AG10803 (cell line): ENCODE measurements around the gene EPS8L2.

ENCODE experiments used
- DNase-seq: peaks from one replicate; pipeline ENCODE4 v3.0.0; 2010; ENCODE audit warnings: low read depth
- H3K4me3 ChIP-seq: 2 replicates; pipeline ENCODE4 v1.5.1; 2011; ENCODE audit warnings: mild to moderate bottlenecking, low read length, control low read depth
- TF ChIP-seq, protein P1 (sequence below): conservative IDR thresholded peaks from 2 replicates; pipeline ENCODE4 v1.5.1; 2011; ENCODE audit warnings: mild to moderate bottlenecking, low read length, control low read depth, inconsistent platforms

Gene EPS8L2

DNA sequence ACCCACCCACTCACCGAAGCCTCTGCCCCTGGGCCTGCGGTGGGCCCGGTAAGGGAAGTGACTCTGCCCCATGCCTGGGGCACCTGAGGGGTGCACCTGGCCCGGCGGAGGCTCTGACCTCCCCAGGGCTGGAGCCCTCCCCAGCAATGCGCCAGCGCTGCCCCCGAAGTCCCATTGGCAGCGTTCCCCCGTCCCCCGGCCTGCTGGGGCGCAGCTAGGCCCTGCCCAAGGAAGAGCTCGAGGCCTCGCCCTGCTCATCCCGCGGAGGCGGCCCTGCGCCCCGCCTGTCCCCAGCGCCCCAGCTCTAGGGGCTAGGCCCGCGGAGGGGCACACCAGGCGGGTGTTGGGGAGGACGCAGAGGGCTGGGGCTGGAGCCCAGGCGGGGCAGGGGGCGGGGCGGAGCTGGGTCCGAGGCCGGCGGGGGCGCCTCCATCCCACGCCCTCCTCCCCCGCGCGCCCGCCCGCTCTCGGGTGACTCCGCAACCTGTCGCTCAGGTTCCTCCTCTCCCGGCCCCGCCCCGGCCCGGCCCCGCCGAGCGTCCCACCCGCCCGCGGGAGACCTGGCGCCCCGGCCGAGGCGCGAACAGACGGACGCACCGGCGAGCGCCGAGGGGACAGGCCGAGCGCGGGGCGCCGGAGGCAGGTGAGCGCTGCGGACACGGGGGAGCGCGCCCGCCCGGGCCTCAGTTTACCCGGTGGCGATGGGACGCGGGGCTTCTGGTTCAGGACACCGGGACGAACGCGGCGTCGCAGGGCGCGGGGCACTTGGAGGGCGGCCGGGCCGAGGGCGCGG is at the start of gene EPS8L2:
Gene EPS8L2, plus strand, starts transcription at position 586 of the 793 bp plus-strand sequence. CDS start 3,177 bp downstream, outside the sequence.
- DNase-seq, result no peak
- peak within 1 kb of the TSS; percentile 89 for H3K4me3 ChIP-seq
- TF ChIP-seq, protein P1, sequence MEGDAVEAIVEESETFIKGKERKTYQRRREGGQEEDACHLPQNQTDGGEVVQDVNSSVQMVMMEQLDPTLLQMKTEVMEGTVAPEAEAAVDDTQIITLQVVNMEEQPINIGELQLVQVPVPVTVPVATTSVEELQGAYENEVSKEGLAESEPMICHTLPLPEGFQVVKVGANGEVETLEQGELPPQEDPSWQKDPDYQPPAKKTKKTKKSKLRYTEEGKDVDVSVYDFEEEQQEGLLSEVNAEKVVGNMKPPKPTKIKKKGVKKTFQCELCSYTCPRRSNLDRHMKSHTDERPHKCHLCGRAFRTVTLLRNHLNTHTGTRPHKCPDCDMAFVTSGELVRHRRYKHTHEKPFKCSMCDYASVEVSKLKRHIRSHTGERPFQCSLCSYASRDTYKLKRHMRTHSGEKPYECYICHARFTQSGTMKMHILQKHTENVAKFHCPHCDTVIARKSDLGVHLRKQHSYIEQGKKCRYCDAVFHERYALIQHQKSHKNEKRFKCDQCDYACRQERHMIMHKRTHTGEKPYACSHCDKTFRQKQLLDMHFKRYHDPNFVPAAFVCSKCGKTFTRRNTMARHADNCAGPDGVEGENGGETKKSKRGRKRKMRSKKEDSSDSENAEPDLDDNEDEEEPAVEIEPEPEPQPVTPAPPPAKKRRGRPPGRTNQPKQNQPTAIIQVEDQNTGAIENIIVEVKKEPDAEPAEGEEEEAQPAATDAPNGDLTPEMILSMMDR, result no peak

DNA sequence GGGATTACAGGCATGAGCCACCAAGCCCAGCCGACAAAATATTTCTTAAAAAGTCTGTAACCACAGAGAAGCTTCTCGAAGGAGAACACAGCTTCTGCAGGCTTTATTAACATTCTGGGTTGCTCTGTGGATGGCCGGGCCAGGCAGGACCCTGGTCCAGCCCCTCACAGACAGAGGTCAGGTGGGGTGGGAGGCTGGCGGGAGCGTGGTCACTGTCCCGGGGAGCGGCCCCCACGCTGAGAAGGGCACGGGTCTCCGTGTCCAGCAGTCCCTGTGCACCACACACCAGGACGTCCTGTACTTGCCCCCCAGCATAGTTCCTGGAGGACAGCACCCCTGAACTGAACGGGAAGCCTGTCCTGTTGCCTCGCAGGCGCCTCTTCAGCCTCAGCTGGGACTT is 49.6 kb upstream of the EPS8L2 start:
- TF ChIP-seq, protein P1, result no peak
- DNase-seq, result no peak
- H3K4me3 ChIP-seq, result no peak overlapping the region

DNA sequence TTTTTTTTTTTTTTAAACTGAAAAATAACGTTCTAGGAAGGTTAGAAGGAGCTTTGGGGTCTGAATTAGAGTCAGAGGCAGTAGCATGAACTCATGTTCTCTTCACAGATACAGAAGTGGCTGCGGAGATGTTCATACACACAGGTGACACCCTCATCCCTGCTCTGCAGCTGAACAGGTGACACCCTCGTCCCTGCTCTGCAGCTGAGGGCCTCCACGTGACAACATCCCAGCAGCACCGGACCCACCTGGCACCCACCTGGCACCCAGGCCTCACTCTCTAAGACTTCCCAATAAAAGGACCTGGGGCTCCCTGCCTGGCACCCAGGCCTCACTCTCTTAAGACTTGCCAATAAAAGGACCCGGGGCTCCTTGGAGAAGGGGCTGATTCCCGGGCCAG is 49.2 kb upstream of the EPS8L2 start:
- no peak for DNase-seq
- H3K4me3 ChIP-seq, result no peak overlapping the region
- TF ChIP-seq, protein P1, result no peak

DNA sequence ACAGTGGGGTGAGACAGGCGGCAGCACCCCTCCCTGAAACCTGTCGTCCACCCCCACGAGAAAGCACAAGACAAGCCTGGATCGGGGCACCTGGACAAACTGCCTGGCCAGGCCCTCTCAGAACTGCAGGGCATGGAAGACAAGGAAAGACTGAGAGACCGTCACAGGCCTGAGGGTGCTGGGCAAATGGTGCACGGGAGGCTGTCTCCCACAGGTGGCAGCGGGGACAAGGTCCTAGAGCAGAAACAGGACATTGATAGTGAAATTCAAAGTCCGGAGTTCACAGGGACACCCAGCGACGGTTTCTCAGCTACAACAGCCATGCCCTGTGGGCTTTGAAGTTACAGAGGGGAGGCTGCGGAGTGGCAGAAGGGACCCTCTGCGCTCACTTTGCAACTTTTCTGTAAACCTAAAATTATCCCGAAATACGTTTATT is 48.3 kb upstream of the EPS8L2 start:
- no peak for DNase-seq
- TF ChIP-seq, protein P1, result no peak
- H3K4me3 ChIP-seq, result no peak overlapping the region

DNA sequence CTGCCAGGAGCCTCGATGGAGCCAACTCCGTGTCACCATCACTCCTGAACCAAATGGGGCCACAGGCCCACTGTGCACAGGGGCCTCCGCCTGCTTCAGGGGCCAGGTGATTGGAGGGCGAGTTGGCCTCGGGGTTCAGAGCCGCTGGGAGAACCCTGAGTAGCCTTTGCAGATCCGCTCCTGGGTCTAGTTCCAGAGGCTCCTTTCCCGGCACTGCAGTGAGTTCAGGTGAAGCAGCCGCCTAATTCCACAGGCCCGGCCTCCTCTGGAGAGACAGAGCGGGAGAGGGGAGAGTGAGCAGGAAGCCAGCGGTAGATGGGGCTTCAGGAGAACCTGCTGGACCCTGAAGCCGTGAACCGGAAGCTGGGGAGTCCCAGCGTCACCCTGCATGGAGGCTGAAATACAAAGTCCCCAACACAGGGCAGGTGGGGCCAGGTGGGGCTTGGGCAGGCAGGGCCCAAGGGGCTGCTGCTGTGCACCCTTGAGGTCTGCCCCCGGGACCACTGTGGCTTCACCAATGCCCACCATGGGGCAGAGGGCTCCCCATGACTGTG is 46.4 kb upstream of the EPS8L2 start:
- DNase-seq, result no peak
- H3K4me3 ChIP-seq, result no peak overlapping the region
- TF ChIP-seq, protein P1, result no peak

DNA sequence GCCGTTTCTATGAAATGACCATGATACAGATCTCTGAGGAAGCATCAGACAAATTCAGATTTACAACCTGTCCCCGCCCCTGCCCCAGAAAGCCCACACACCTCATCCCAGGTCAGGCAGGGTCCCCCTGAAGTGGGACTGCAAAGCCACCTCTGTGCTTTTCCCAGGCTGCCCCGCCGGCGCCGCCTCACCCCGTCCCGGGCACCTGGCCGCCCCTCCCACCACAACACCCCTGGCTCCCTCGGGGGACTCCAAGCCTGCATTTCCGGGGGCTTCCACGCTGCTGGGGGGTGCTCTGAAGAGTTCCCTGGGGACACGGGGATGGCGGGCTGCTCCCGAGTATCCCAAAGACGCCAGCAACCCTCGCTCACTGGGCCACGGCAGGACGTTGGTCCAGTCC is 45.8 kb upstream of the EPS8L2 start:
- TF ChIP-seq, protein P1, result no peak
- no peak for DNase-seq
- no peak overlapping the region for H3K4me3 ChIP-seq
